Pancreas (tissue), 10 donors: Measurements from ENCODE around the gene TRIM50. TPM values are rescaled to one million over a fixed set of nuclear protein-coding genes. Genes with fewer than 3 reads are reported as not detected.
"Not testable (repeated sequence)": the region's sequence is repeated elsewhere in the genome, so short reads cannot be mapped to it uniquely, and the experiment has no call there.

Experiments
- ATAC-seq, 4 donors: fragments of 200-7000 bp; cut with Tn5 transposase; one replicate each; pipeline versions ENCODE4 v1.8.0 to v1.9.1; 2020; ENCODE audit warnings: mild to moderate bottlenecking in 4 of 4, moderate library complexity in 4 of 4
- DNase-seq, 6 donors: peaks; one replicate each; pipeline ENCODE4 v3.0.0-alpha.2; 2020
- FAIRE-seq: peaks from 2 replicates; lab custom pipeline; 2012; peaks lifted over from hg19 to GRCh38; lab: Jason Lieb, UNC
- H3K27ac ChIP-seq, 4 donors: fragments of 200-600 bp; sonication (generic); 1 replicate in 3 of 4; 2 replicates in 1 of 4; pipeline versions ENCODE4 v1.5.0 to v1.8.0; 2020
- H3K27me3 ChIP-seq, 4 donors: fragments of 200-600 bp; one replicate each; pipeline ENCODE4 v1.8.0; 2021
- H3K36me3 ChIP-seq, 3 donors: fragments of 200-600 bp; sonication (generic) in 1 of 3; one replicate each; pipeline versions ENCODE4 v1.5.0 to v1.8.0; 2020 to 2021
- H3K4me1 ChIP-seq, 3 donors: fragments of 200-600 bp; one replicate each; pipeline ENCODE4 v1.8.0; 2021
- H3K4me3 ChIP-seq, 4 donors: fragments of 200-600 bp; sonication (generic) in 2 of 4; one replicate each; pipeline versions ENCODE4 v1.5.0 to v1.8.0; 2020 to 2021
- H3K9me3 ChIP-seq, 4 donors: fragments of 200-600 bp; one replicate each; pipeline ENCODE4 v1.8.0; 2021
- CTCF ChIP-seq, 4 donors: fragments of 200-600 bp; sonication (generic) in 3 of 4; IDR thresholded peaks; one replicate each; pipeline versions ENCODE4 v1.5.0 to v1.8.0; 2021; ENCODE audit warnings: antibody characterized with exemption in 4 of 4
- WGBS, 2 donors: extraction: QIAGEN DNeasy Blood & Tissue Kit; methylation state at CpG; one replicate each; pipeline ENCODE4 v1.1.7; 2013; 5-methylcytosine and 5-hydroxymethylcytosine counted together
- intact Hi-C, 3 donors: fragments of 100-400 bp; cut with DNase I; formaldehyde crosslinking; loops; one replicate each; pipeline versions ENCODE4 v1.11.1 to v1.14.2; 2022
- polyA plus RNA-seq, 2 donors: library from polyadenylated mRNA; stranded (reverse); fragments of 200-250 nt; gene quantifications; one replicate each; pipeline ENCODE4 v1.2.3, GENCODE V29; 2013
- total RNA-seq, 6 donors: library from RNA; stranded (reverse); fragmentation: NEBNext Ultra II Directional in 4 of 6; extraction: Animal tissue kit (Norgen Biotek cat#: 25700) in 4 of 6; gene quantifications; one replicate each; pipeline versions ENCODE4 v1.2.1 to v1.2.4, GENCODE V29; 2021 to 2023
- donor health status: healthy with polysubstance abuse.
- donor health status: DM: no; HTN: no; CAD: no; lungs with moderate emphysema.
- donor health status: DM: no; HTN: no; CAD: no.
- donor health status: control.
- donor health status: control.
- donor health status: Bipolar disorder and iron deficiency.
- donor health status: DM: yes; HTN: yes; CAD: no.
- donor health status: DM: no; HTN: no; CAD: no.
- donor health status: DM: no; HTN: no; CAD: no.
- donor health status: DM: yes; HTN: yes; CAD: no.

TRIM50 gene
- total RNA-seq, result 10 to 100 TPM in 4 of 6 donors, 1 to 10 TPM in 2; 5.5 to 35.9 (median 11.5) TPM
- 10 to 100 TPM; 21.5 to 31.7 TPM for polyA plus RNA-seq

GRCh38 chr7:73327922-73328321 lies at the start of gene TRIM50, which contains the start of gene FKBP6:
TRIM50 (minus strand) TSS chr7:73328082; CDS start chr7:73324787, 3,295 bp downstream.
FKBP6 (plus strand) TSS chr7:73328161; CDS start chr7:73328429, 268 bp downstream.
- WGBS, 2 donors, result 94 to 95% methylated on average over 40 to 43 of the region's 43 CpGs

GRCh38 chr7:73376671-73377412 lies 49.0 kb upstream of the TRIM50 start:
- ATAC-seq (no peak), FAIRE-seq (no peak), DNase-seq (no peak)
- Histone ChIP-seq H3K27ac (no peak overlapping the region), H3K9me3 (no peaks in the 10 kb centered on the region), H3K27me3 (no peaks in the 10 kb centered on the region), H3K4me1 (no peaks in the 10 kb centered on the region), H3K4me3 (no peak overlapping the region), H3K36me3 (no peaks in the 10 kb centered on the region)
- 78 to 79% methylated on average over 18 to 20 of the region's 20 CpGs for WGBS, 2 donors
- TF ChIP-seq CTCF (IDR thresholded peaks at IDR 0.05), result no peak
- intact Hi-C loops, result no loop called here

More at GRCh38 chr7:73327922-73328321, at the start of gene TRIM50, which contains the start of gene FKBP6:
- FAIRE-seq, H3K27ac ChIP-seq, H3K27me3 ChIP-seq, H3K36me3 ChIP-seq, H3K9me3 ChIP-seq, H3K4me1 ChIP-seq, H3K4me3 ChIP-seq, intact Hi-C loops, DNase-seq, ATAC-seq: not testable (repeated sequence)

- H3K27me3 ChIP-seq, FAIRE-seq, H3K9me3 ChIP-seq, H3K27ac ChIP-seq, H3K4me3 ChIP-seq, DNase-seq, intact Hi-C loops, ATAC-seq, H3K36me3 ChIP-seq, H3K4me1 ChIP-seq: not testable (repeated sequence)
- WGBS, 2 donors, result 75 to 89% methylated on average over 4 of the region's 4 CpGs
Observed at GRCh38 chr7:73376262-73376661, 48.4 kb upstream of the TRIM50 start.

GRCh38 chr7:73373741-73374140 lies 45.9 kb upstream of the TRIM50 start:
- ATAC-seq, result no peak
- Histone ChIP-seq H3K4me1 (no peaks in the 10 kb centered on the region), H3K27ac (no peak overlapping the region), H3K36me3 (no peaks in the 10 kb centered on the region), H3K4me3 (no peak overlapping the region), H3K27me3 (no peaks in the 10 kb centered on the region), H3K9me3 (no peaks in the 10 kb centered on the region)
- TF ChIP-seq CTCF (IDR thresholded peaks at IDR 0.05), result no peak
- 77 to 86% methylated on average over 13 of the region's 13 CpGs for WGBS, 2 donors
- intact Hi-C loops, result no loop called here
- FAIRE-seq, result no peak
- DNase-seq, result no peak

GRCh38 chr7:73369622-73370021 lies 41.7 kb upstream of the TRIM50 start:
- Histone ChIP-seq H3K36me3 (no peaks in the 10 kb centered on the region), H3K27me3 (no peaks in the 10 kb centered on the region), H3K4me3 (no peak overlapping the region), H3K27ac (no peak overlapping the region), H3K9me3 (no peaks in the 10 kb centered on the region), H3K4me1 (no peaks in the 10 kb centered on the region)
- FAIRE-seq, result no peak
- WGBS, 2 donors, result 83 to 94% methylated on average over 9 of the region's 9 CpGs
- no peak for DNase-seq
- intact Hi-C loops, result no loop called here
- no peak for TF ChIP-seq CTCF (IDR thresholded peaks at IDR 0.05)
- no peak for ATAC-seq

- no peak for DNase-seq
- H3K4me3 ChIP-seq, result no peak overlapping the region
- 75 to 82% methylated on average over 11 of the region's 11 CpGs for WGBS, 2 donors
- H3K4me1 ChIP-seq, result no peaks in the 10 kb centered on the region
- intact Hi-C loops, result no loop called here
- no peak for TF ChIP-seq CTCF (IDR thresholded peaks at IDR 0.05)
- no peak overlapping the region for H3K27ac ChIP-seq
- FAIRE-seq, result no peak
- no peaks in the 10 kb centered on the region for H3K9me3 ChIP-seq
- no peak for ATAC-seq
- no peaks in the 10 kb centered on the region for H3K36me3 ChIP-seq
- H3K27me3 ChIP-seq, result no peaks in the 10 kb centered on the region
Observed at GRCh38 chr7:73369009-73369408, 41.1 kb upstream of the TRIM50 start.
